Karpas-422 (cell line): Measurements from ENCODE around the gene AFDN. TPM values are rescaled to one million over a fixed set of nuclear protein-coding genes. Genes with fewer than 3 reads are reported as not detected.

Experiments
- DNase-seq: peaks from one replicate; pipeline ENCODE4 v3.0.0-alpha.2; 2015
- H2AFZ ChIP-seq: fragments of 200-600 bp; sonication (generic); 2 replicates; pipeline ENCODE4 v1.6.1; 2014; ENCODE audit warnings: antibody characterized with exemption, low read length, mixed read lengths
- H3K27ac ChIP-seq: fragments of 200-600 bp; sonication (generic); 2 replicates; pipeline ENCODE4 v1.5.1; 2014; ENCODE audit warnings: mild to moderate bottlenecking, low read length, moderate library complexity
- H3K27me3 ChIP-seq: fragments of 200-600 bp; sonication (generic); 2 replicates; pipeline ENCODE4 v1.6.1; 2014; ENCODE audit warnings: low read length, mixed read lengths
- H3K36me3 ChIP-seq: fragments of 200-600 bp; sonication (generic); 2 replicates; pipeline ENCODE4 v1.6.1; 2014; ENCODE audit warnings: low read length, mixed read lengths; ENCODE audit not compliant: insufficient read depth
- H3K4me1 ChIP-seq: fragments of 200-600 bp; sonication (generic); 2 replicates; pipeline ENCODE4 v1.6.1; 2014; ENCODE audit warnings: mild to moderate bottlenecking, low read length, mixed read lengths
- H3K4me2 ChIP-seq: fragments of 200-600 bp; sonication (generic); 2 replicates; pipeline ENCODE4 v1.6.1; 2014; ENCODE audit warnings: low read length, low read depth, mild to moderate bottlenecking; ENCODE audit not compliant: poor library complexity, severe bottlenecking
- H3K4me3 ChIP-seq: fragments of 200-600 bp; sonication (generic); 2 replicates; pipeline ENCODE4 v1.5.1; 2014; ENCODE audit warnings: mild to moderate bottlenecking, antibody characterized with exemption, low read length, mixed read lengths
- H3K79me2 ChIP-seq: fragments of 200-600 bp; sonication (generic); 2 replicates; pipeline ENCODE4 v1.6.1; 2014; ENCODE audit warnings: mild to moderate bottlenecking, low read length, mixed read lengths
- H3K9ac ChIP-seq: fragments of 200-600 bp; sonication (generic); 2 replicates; pipeline ENCODE4 v1.6.0; 2014; ENCODE audit warnings: low read length
- H3K9me2 ChIP-seq: fragments of 200-600 bp; sonication (generic), shearing (Covaris generic); replicated peaks from 2 replicates; pipeline ENCODE4 v1.6.0; 2014; ENCODE audit warnings: mild to moderate bottlenecking, low read length, moderate library complexity; ENCODE audit not compliant: insufficient read depth
- H3K9me3 ChIP-seq: fragments of 300-700, 200-600 bp; sonication (generic); 2 replicates; pipeline ENCODE4 v1.6.1; 2014; ENCODE audit warnings: low read length, mixed read lengths
- H4K20me1 ChIP-seq: fragments of 200-600 bp; sonication (generic); 2 replicates; pipeline ENCODE4 v1.6.1; 2014; ENCODE audit warnings: mild to moderate bottlenecking, antibody characterized with exemption, low read length, low read depth; ENCODE audit not compliant: insufficient read depth
- total RNA-seq: library from RNA; depleted of rRNA; stranded (reverse); fragments of >200 nt; shearing (Covaris generic); gene quantifications from 2 replicates; pipeline ENCODE4 v1.2.3, GENCODE V29; 2014; ENCODE audit warnings: low replicate concordance

AFDN gene
- total RNA-seq, 1 experiment from 2014 or later, result 21.0 TPM

- H3K79me2 ChIP-seq, result no peaks in the 10 kb centered on the region
- no peak overlapping the region for H2AFZ ChIP-seq
- H3K4me3 ChIP-seq, result no peak overlapping the region
- H3K9me2 ChIP-seq, result no peaks in the 10 kb centered on the region
- no peaks in the 10 kb centered on the region for H3K9me3 ChIP-seq
- no peak overlapping the region for H3K9ac ChIP-seq
- H3K36me3 ChIP-seq, result no peaks in the 10 kb centered on the region
- no peak overlapping the region for H3K4me2 ChIP-seq
- no peak for DNase-seq
- H3K27ac ChIP-seq, result no peak overlapping the region
- H3K27me3 ChIP-seq, result no peaks in the 10 kb centered on the region
- H3K4me1 ChIP-seq, result no peaks in the 10 kb centered on the region
- H4K20me1 ChIP-seq, result no peaks in the 10 kb centered on the region
Observed at GRCh38 chr6:167798453-167798852, 28.3 kb upstream of the AFDN start.

- Histone ChIP-seq H2AFZ (no peak overlapping the region), H3K4me3 (no peak overlapping the region), H3K4me1 (no peaks in the 10 kb centered on the region), H3K9me2 (no peaks in the 10 kb centered on the region), H3K4me2 (no peak overlapping the region), H3K27ac (no peak overlapping the region), H3K9ac (no peak overlapping the region), H3K9me3 (no peaks in the 10 kb centered on the region), H4K20me1 (no peaks in the 10 kb centered on the region), H3K79me2 (no peaks in the 10 kb centered on the region), H3K27me3 (no peaks in the 10 kb centered on the region), H3K36me3 (no peaks in the 10 kb centered on the region)
- no peak for DNase-seq
Observed at GRCh38 chr6:167799033-167799821, 27.5 kb upstream of the AFDN start.

- no peaks in the 10 kb centered on the region for H3K79me2 ChIP-seq
- H3K4me2 ChIP-seq, result no peak overlapping the region
- no peaks in the 10 kb centered on the region for H4K20me1 ChIP-seq
- no peak overlapping the region for H2AFZ ChIP-seq
- H3K27ac ChIP-seq, result no peak overlapping the region
- no peak overlapping the region for H3K9ac ChIP-seq
- DNase-seq, result no peak
- no peak overlapping the region for H3K4me3 ChIP-seq
- no peaks in the 10 kb centered on the region for H3K9me3 ChIP-seq
- no peaks in the 10 kb centered on the region for H3K27me3 ChIP-seq
- no peaks in the 10 kb centered on the region for H3K9me2 ChIP-seq
- no peaks in the 10 kb centered on the region for H3K36me3 ChIP-seq
- no peaks in the 10 kb centered on the region for H3K4me1 ChIP-seq
Observed at GRCh38 chr6:167800549-167800948, 26.2 kb upstream of the AFDN start.

- no peaks in the 10 kb centered on the region for H3K9me3 ChIP-seq
- no peak overlapping the region for H2AFZ ChIP-seq
- H3K9me2 ChIP-seq, result no peaks in the 10 kb centered on the region
- H3K36me3 ChIP-seq, result no peaks in the 10 kb centered on the region
- H3K4me3 ChIP-seq, result no peak overlapping the region
- no peak overlapping the region for H3K9ac ChIP-seq
- no peak overlapping the region for H3K4me2 ChIP-seq
- no peaks in the 10 kb centered on the region for H3K79me2 ChIP-seq
- no peaks in the 10 kb centered on the region for H3K27me3 ChIP-seq
- no peak overlapping the region for H3K27ac ChIP-seq
- no peaks in the 10 kb centered on the region for H4K20me1 ChIP-seq
- no peak for DNase-seq
- H3K4me1 ChIP-seq, result no peaks in the 10 kb centered on the region
Observed at GRCh38 chr6:167801263-167801662, 25.4 kb upstream of the AFDN start.

GRCh38 chr6:167802339-167802738, 24.4 kb upstream of the AFDN start:
- Histone ChIP-seq H3K4me3 (no peak overlapping the region), H3K79me2 (no peaks in the 10 kb centered on the region), H3K9me2 (no peaks in the 10 kb centered on the region), H3K4me1 (no peaks in the 10 kb centered on the region), H4K20me1 (no peaks in the 10 kb centered on the region), H3K27ac (no peak overlapping the region), H3K9ac (no peak overlapping the region), H3K36me3 (no peaks in the 10 kb centered on the region), H3K9me3 (no peaks in the 10 kb centered on the region), H2AFZ (no peak overlapping the region), H3K27me3 (no peaks in the 10 kb centered on the region), H3K4me2 (no peak overlapping the region)
- DNase-seq, result no peak

- Histone ChIP-seq H2AFZ (no peak overlapping the region), H3K9me3 (no peaks in the 10 kb centered on the region), H4K20me1 (no peaks in the 10 kb centered on the region), H3K9me2 (no peaks in the 10 kb centered on the region), H3K4me2 (no peak overlapping the region), H3K27me3 (no peaks in the 10 kb centered on the region), H3K79me2 (no peaks in the 10 kb centered on the region), H3K4me3 (no peak overlapping the region), H3K9ac (no peak overlapping the region), H3K4me1 (no peaks in the 10 kb centered on the region), H3K27ac (no peak overlapping the region), H3K36me3 (no peaks in the 10 kb centered on the region)
- DNase-seq, result no peak
Observed at GRCh38 chr6:167803816-167804215, 22.9 kb upstream of the AFDN start.

- Histone ChIP-seq H3K4me2 (no peak overlapping the region), H3K79me2 (no peaks in the 10 kb centered on the region), H3K9me2 (no peaks in the 10 kb centered on the region), H2AFZ (no peak overlapping the region), H4K20me1 (no peaks in the 10 kb centered on the region), H3K4me3 (no peak overlapping the region), H3K36me3 (no peaks in the 10 kb centered on the region), H3K9me3 (no peaks in the 10 kb centered on the region), H3K4me1 (no peaks in the 10 kb centered on the region), H3K27ac (no peak overlapping the region), H3K9ac (no peak overlapping the region), H3K27me3 (no peaks in the 10 kb centered on the region)
- DNase-seq, result no peak
Observed at GRCh38 chr6:167804281-167805013, 22.3 kb upstream of the AFDN start.

- no peaks in the 10 kb centered on the region for H3K9me3 ChIP-seq
- H3K4me1 ChIP-seq, result no peaks in the 10 kb centered on the region
- H4K20me1 ChIP-seq, result no peaks in the 10 kb centered on the region
- no peaks in the 10 kb centered on the region for H3K9me2 ChIP-seq
- no peaks in the 10 kb centered on the region for H3K27me3 ChIP-seq
- H3K4me2 ChIP-seq, result no peak overlapping the region
- no peak overlapping the region for H3K9ac ChIP-seq
- DNase-seq, result no peak
- H3K36me3 ChIP-seq, result no peaks in the 10 kb centered on the region
- no peak overlapping the region for H3K4me3 ChIP-seq
- H3K79me2 ChIP-seq, result no peaks in the 10 kb centered on the region
- H2AFZ ChIP-seq, result no peak overlapping the region
- H3K27ac ChIP-seq, result no peak overlapping the region
Observed at GRCh38 chr6:167805349-167806060, 21.2 kb upstream of the AFDN start.
